Right atrium auricular region (tissue), 2 donors: ENCODE measurements around the gene RAMACL. TPM values are rescaled to one million over a fixed set of nuclear protein-coding genes. Genes with fewer than 3 reads are reported as not detected.

Experiments
- DNase-seq: peaks from one replicate; pipeline ENCODE4 v3.0.0-alpha.2; 2019; ENCODE audit warnings: low spot score
- H3K27ac ChIP-seq, 2 donors: fragments of 200-600 bp; sonication (generic); 1 replicate in 1 of 2; 2 replicates in 1 of 2; pipeline ENCODE4 v1.5.1; 2016 to 2019
- H3K27me3 ChIP-seq, 2 donors: fragments of 200-600 bp; sonication (generic); one replicate each; pipeline versions ENCODE4 v1.5.1 to v1.6.0; 2017 to 2019
- H3K36me3 ChIP-seq: fragments of 200-600 bp; sonication (generic); one replicate; pipeline ENCODE4 v1.5.1; 2016
- H3K4me1 ChIP-seq, 2 donors: fragments of 200-600 bp; sonication (generic); one replicate each; pipeline versions ENCODE4 v1.5.1 to v1.6.0; 2017 to 2019
- H3K4me3 ChIP-seq, 2 donors: fragments of 200-600 bp; sonication (generic); 1 replicate in 1 of 2; 2 replicates in 1 of 2; pipeline ENCODE4 v1.5.1; 2017 to 2019; ENCODE audit warnings: mild to moderate bottlenecking in 1 of 2, moderate library complexity in 1 of 2
- H3K9me3 ChIP-seq, 2 donors: fragments of 200-600 bp; sonication (generic); one replicate each; pipeline ENCODE4 v1.5.1; 2019
- total RNA-seq, 2 donors: library from RNA; depleted of rRNA; stranded (reverse); fragments of >200 nt; gene quantifications; one replicate each; pipeline ENCODE4 v1.1.0, GENCODE V29; 2016
- TF ChIP-seq, protein P1 (sequence below), 2 donors: fragments of 200-600 bp; sonication (generic); IDR thresholded peaks; one replicate each; pipeline ENCODE4 v1.5.1; 2019; ENCODE audit warnings: antibody characterized with exemption in 2 of 2

Gene RAMACL
- total RNA-seq, 2 donors from 2014 or later = 0.20 to 0.52 TPM

DNA sequence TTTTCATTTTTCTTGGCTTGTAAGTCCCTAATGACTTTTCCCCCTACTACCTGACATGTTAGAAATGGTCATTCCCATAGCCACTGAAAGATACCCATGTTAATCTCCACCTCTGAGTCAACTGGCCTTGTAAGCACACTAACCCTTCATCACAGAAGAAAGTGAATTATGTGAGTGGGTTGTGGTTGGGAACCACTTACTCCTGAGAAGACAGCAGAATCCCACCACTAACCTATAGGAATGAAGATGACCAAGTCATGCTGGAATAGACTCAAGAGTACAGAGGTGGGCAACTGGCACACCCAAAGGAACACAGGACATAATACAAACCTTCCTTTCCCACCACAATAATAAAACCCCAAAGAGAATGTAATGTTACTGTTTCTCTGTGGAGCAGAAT is 30.1 kb downstream of the RAMACL start:
- peak overlapping the region; percentile 79 to 87 for H3K27ac ChIP-seq
- TF ChIP-seq, protein P1, sequence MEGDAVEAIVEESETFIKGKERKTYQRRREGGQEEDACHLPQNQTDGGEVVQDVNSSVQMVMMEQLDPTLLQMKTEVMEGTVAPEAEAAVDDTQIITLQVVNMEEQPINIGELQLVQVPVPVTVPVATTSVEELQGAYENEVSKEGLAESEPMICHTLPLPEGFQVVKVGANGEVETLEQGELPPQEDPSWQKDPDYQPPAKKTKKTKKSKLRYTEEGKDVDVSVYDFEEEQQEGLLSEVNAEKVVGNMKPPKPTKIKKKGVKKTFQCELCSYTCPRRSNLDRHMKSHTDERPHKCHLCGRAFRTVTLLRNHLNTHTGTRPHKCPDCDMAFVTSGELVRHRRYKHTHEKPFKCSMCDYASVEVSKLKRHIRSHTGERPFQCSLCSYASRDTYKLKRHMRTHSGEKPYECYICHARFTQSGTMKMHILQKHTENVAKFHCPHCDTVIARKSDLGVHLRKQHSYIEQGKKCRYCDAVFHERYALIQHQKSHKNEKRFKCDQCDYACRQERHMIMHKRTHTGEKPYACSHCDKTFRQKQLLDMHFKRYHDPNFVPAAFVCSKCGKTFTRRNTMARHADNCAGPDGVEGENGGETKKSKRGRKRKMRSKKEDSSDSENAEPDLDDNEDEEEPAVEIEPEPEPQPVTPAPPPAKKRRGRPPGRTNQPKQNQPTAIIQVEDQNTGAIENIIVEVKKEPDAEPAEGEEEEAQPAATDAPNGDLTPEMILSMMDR (IDR thresholded peaks at IDR 0.05) = no peak
- DNase-seq = no peak
- no peaks in the 10 kb centered on the region for H3K27me3 ChIP-seq
- H3K9me3 ChIP-seq = peaks cover 0 to 9% of the 10 kb centered on the region in 2 donors
- no peak overlapping the region for H3K4me3 ChIP-seq
- H3K4me1 ChIP-seq = peaks cover 0 to 54% of the 10 kb centered on the region in 2 donors
- H3K36me3 ChIP-seq = no peaks in the 10 kb centered on the region

DNA sequence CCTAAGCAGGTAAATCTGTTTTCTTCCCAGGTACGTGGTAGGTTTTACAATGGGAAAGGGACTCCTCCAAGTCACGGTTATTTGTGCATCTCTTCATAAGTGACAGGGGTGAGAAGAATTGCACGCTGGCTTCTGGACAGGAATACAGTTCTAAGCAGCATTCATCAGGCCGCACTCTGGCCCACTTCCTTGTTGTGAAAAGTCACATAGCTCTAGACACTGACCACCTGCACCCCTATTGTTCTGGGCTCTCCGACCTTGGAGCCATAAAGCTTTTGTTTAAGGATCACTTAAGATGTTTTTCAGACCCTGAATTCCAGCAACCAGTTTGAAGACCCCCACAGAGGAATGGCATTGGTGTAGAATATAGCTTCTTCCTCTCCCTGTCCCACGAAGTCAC is 31.4 kb downstream of the RAMACL start:
- Histone ChIP-seq H3K27me3 (no peaks in the 10 kb centered on the region), H3K27ac (peak overlapping the region; percentile 42 to 79), H3K4me3 (no peak overlapping the region), H3K4me1 (peaks cover 0 to 54% of the 10 kb centered on the region in 2 donors), H3K36me3 (no peaks in the 10 kb centered on the region), H3K9me3 (peaks cover 0 to 9% of the 10 kb centered on the region in 2 donors)
- no peak for DNase-seq
- TF ChIP-seq, protein P1 (IDR thresholded peaks at IDR 0.05) = no peak

DNA sequence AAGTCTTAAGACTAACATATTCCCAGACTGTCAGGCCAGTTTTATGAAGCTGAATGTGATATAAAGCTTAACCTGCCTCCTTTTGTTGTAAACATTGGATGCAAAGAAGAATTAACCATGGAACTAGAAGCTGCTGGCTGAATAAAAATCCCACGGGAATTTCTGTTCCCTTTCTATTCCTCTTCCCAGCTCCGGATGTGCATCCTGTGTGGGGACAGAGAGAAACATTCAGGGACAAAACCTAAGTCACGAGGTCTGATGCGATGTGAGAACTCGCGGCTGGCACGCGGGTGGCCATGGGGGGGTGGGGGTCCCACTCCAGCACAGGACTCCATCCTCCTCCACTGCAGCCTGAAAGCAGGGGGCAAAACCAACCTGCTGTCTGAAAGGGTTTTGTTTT is 32.2 kb downstream of the RAMACL start:
- Histone ChIP-seq H3K9me3 (peaks cover 0 to 1% of the 10 kb centered on the region in 2 donors), H3K4me1 (peaks cover 0 to 54% of the 10 kb centered on the region in 2 donors), H3K4me3 (no peak overlapping the region), H3K36me3 (no peaks in the 10 kb centered on the region), H3K27ac (peak overlapping the region; percentile 42 to 79), H3K27me3 (no peaks in the 10 kb centered on the region)
- TF ChIP-seq, protein P1 (IDR thresholded peaks at IDR 0.05) = no peak
- no peak for DNase-seq

DNA sequence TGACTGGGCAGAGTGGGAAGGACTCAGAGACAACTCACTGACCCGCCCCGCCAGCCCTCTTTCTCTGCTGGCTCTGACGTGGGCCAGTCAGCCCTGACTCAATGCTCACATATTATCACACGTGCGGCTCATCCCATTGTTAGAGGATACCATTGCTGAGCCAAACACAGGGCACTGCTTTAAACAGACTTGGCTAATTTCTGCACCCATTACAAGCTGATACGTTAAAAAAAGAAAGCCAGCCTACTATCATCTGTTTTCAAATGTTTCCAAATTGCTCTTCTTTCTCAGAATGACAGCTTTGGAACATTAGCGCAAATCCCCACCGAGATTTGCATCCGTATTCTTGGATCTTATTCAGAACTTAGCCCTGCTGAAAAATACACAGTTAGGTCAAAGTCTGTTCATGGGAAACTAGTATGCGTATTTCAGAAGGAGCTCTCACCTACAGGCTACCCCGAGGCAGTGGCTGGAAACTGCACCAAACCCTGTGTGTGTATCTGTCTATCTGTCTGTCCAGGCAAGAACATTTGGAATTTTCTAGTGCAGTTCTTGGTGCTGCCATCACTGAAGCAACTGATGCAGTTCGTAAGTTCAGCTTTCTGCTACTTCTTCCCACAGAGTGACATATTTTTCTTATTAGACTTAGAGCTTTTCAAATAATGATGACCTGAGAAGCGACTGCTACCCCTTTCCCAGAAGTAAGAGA is 32.8 kb downstream of the RAMACL start:
- Histone ChIP-seq H3K9me3 (no peaks in the 10 kb centered on the region), H3K27me3 (no peaks in the 10 kb centered on the region), H3K27ac (peak overlapping the region; percentile 42 to 79), H3K36me3 (no peaks in the 10 kb centered on the region), H3K4me1 (peaks cover 0 to 54% of the 10 kb centered on the region in 2 donors), H3K4me3 (no peak overlapping the region)
- TF ChIP-seq, protein P1 (IDR thresholded peaks at IDR 0.05) = no peak
- peak; percentile 69 for DNase-seq

DNA sequence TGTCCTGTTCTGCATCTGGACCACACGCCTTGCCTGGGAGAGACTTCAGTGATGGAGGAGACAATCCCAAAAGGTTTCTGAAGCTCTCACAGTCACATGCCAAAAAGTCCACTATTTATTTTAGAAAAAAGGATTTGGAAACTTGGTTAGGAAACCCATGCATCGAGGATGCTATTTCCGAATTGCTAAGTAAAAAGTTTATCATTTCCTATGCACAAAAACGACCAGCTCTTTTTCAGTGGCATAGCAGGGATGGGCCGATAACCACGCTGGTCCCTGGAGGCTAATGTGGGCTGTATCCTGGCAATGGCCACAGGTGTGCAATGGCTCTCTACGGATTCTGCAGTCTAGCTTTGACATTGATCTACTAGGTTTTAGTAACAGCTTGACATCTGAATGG is 33.9 kb downstream of the RAMACL start:
- H3K36me3 ChIP-seq = no peaks in the 10 kb centered on the region
- no peaks in the 10 kb centered on the region for H3K27me3 ChIP-seq
- peaks cover 0 to 45% of the 10 kb centered on the region in 2 donors for H3K4me1 ChIP-seq
- H3K9me3 ChIP-seq = no peaks in the 10 kb centered on the region
- H3K4me3 ChIP-seq = no peak overlapping the region
- DNase-seq = no peak
- TF ChIP-seq, protein P1 (IDR thresholded peaks at IDR 0.05) = no peak
- peak overlapping the region in 1 of 2 donors; percentile 42 for H3K27ac ChIP-seq
